NCI-H774 (cell line): ENCODE data around the gene MADCAM1.
A peak's percentile ranks its signal among the peaks of the same experiment; 100 is the strongest.

Experiments used
- DNase-seq: peaks from one replicate; lab custom pipeline; 2025; lab: John Stamatoyannopoulos, UW

The MADCAM1 gene

GRCh38 chr19:508204-509150 lies 12.2 kb downstream of the MADCAM1 start:
- no peak for DNase-seq

GRCh38 chr19:510606-511100 lies 14.4 kb downstream of the MADCAM1 start:
- DNase-seq: peak; percentile 86

- peak; percentile 98 for DNase-seq
These were observed 15.0 kb downstream of the MADCAM1 start for GRCh38 chr19:511101-511851.

- DNase-seq: no peak
These were observed 16.5 kb downstream of the MADCAM1 start for GRCh38 chr19:512547-513365.

- no peak for DNase-seq
These were observed 17.3 kb downstream of the MADCAM1 start for GRCh38 chr19:513368-514165.

GRCh38 chr19:514166-514663 lies 17.9 kb downstream of the MADCAM1 start:
- no peak for DNase-seq

- no peak for DNase-seq
These were observed 21.7 kb downstream of the MADCAM1 start for GRCh38 chr19:517721-518597.

GRCh38 chr19:518598-519231 lies 22.4 kb downstream of the MADCAM1 start:
- no peak for DNase-seq

GRCh38 chr19:519449-519865 lies 23.2 kb downstream of the MADCAM1 start:
- DNase-seq: no peak

- no peak for DNase-seq
These were observed 26.4 kb downstream of the MADCAM1 start for GRCh38 chr19:522726-523125.

GRCh38 chr19:524062-524674 lies 27.9 kb downstream of the MADCAM1 start:
- DNase-seq: no peak

GRCh38 chr19:525029-525428 lies 28.7 kb downstream of the MADCAM1 start:
- no peak for DNase-seq

GRCh38 chr19:525857-526419 lies 29.7 kb downstream of the MADCAM1 start:
- no peak for DNase-seq

- peak; percentile 16 for DNase-seq
These were observed 34.1 kb downstream of the MADCAM1 start for GRCh38 chr19:530134-531008.

GRCh38 chr19:531009-531752 lies 34.9 kb downstream of the MADCAM1 start:
- DNase-seq: peak; percentile 83

GRCh38 chr19:531753-532560 lies 35.7 kb downstream of the MADCAM1 start, which contains the start of gene CDC34:
Gene CDC34, plus strand, starts transcription at chr19:531760. Its CDS starts 172 bp downstream, at chr19:531932.
- DNase-seq: no peak
